IPS-18c (cell line): ENCODE measurements around the gene PTPRN2.
"Not testable (repeated sequence)": the region's sequence is repeated elsewhere in the genome, so short reads cannot be mapped to it uniquely, and the experiment has no call there.

Source experiments
- H3K4me3 ChIP-seq: 2 replicates; pipeline ENCODE4 v1.7.0; 2013; ENCODE audit warnings: low read depth, mild to moderate bottlenecking, low read length, moderate library complexity; ENCODE audit not compliant: insufficient read depth
- H3K9me3 ChIP-seq: one replicate; pipeline ENCODE4 v1.6.1; 2013; ENCODE audit warnings: mild to moderate bottlenecking, low read length, moderate library complexity; ENCODE audit not compliant: control insufficient read depth, insufficient read depth

Gene PTPRN2

DNA sequence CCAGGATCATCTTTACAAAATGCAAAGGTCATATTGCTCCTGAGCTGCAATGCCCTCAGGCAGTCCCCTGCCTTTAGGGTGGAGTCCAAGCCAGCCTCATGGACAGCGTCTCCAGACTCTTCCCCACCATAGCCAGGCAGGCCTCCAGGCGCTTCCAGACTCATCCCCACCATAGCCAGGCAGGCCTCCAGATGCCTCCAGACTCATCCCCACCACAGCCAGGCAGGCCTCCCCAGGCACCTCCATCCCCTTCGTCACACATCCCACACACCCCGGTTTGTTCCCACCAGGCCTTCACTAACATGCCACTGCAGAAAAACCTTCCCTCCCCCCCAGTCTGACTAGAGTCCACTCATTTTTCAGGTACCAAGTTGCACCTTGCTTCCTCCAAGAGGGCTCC, 70.1 kb downstream of the PTPRN2 start:
- H3K4me3 ChIP-seq: no peak overlapping the region

DNA sequence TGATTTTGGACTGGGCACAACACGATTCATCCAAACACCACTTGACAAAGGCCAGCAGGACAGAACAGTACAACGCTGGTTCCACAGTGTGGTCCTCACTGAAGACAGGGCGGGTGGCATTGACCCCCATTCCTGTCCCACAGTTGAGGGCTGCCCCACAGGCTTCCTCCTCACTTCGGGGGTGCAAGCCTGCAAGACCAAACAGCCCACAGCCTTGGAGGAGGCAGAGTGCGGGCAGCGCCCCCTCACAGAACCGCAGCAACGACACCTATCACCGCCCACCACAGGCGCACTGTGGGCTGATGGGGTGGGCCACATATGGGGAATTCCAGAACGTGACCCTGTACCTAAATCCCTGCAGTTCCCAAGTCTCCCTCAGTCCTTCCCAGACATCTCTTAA, 70.6 kb downstream of the PTPRN2 start:
- Histone ChIP-seq H3K4me3 (no peak overlapping the region), H3K9me3 (no peaks in the 10 kb centered on the region)

More for the DNA sequence above, 70.1 kb downstream of the PTPRN2 start:
- H3K9me3 ChIP-seq: peaks cover 3% of the 10 kb centered on the region

DNA sequence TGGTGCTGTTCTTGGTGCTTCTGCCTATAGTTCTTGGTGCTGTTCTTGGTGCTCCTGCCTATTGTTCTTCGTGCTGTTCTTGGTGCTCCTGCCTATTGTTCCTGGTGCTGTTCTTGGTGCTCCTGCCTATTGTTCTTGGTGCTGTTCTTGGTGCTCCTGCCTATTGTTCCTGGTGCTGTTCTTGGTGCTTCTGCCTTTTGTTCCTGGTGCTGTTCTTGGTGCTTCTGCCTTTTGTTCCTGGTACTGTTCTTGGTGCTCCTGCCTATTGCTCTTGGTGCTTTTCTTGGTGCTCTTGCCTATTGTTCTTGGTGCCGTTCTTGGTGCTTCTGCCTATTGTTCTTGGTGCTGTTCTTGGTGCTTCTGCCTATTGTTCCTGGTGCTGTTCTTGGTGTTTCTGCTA, 71.1 kb downstream of the PTPRN2 start:
- H3K4me3 ChIP-seq: no peak overlapping the region
- peaks cover under 1% of the 10 kb centered on the region for H3K9me3 ChIP-seq

DNA sequence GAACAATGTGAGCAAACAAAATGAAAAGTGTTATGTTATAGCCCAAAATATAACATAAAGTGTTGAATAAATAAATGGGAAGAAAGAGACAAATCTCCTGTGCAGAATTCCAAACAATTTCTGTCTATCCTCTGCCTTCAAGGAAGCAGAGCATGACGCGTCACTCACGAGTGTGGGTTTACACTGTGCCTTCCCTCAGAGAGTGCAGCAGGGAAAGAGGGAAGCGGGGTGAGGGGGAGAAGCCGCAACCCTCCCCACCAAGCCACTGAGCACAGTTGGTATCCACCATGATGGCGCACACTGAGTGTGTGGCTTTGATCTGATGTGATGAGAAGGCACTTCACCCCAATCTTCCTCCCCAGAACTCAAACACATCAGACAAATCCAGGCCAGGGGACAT, 74.8 kb downstream of the PTPRN2 start:
- H3K4me3 ChIP-seq: no peak overlapping the region

DNA sequence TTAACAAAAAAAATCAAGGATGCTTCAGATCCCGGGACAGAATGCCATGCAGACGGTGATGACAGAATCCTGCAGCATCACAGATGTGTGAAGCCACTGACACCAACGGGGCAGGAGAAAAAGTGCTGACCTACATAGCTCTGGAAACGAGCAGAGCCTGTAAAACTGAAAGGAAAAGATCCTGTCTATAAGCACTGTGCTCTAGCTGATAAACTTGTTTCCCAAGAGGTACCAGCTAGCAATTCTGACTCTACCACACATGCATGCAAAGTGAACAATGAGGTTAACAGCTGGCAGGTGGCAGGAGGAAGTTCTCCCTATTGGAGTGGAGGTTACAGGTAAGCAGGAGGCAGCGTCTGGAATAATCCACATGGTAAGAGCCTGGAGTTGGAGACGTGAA, 75.6 kb downstream of the PTPRN2 start:
- Histone ChIP-seq H3K4me3 (no peak overlapping the region), H3K9me3 (peaks cover 3% of the 10 kb centered on the region)

More for the DNA sequence above, 74.8 kb downstream of the PTPRN2 start:
- H3K9me3 ChIP-seq: peaks cover 3% of the 10 kb centered on the region

- Histone ChIP-seq H3K9me3 (peaks cover 5% of the 10 kb centered on the region), H3K4me3 (no peak overlapping the region)
Observed at GRCh38 chr7:158508802-158509385, 78.7 kb downstream of the PTPRN2 start.

DNA sequence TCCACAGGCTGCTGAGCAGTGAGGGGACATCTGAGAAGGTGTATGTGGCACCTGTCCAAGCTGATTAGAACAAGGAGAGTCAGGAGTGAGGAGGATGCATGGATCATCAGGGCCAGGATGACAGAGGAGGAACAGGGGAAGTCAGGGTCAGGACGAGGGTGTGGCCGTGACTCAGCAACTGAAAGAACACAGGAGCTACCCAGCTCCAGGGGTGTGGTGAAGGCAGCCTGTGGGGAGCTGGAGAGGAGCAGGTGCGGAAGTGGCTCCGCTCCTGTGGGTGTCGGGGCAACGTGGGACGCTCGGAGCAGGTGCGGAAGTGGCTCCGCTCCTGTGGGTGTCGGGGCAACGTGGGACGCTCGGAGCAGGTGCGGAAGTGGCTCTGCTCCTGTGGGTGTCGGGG, 79.3 kb downstream of the PTPRN2 start:
- not testable (repeated sequence) for H3K4me3 ChIP-seq, H3K9me3 ChIP-seq

DNA sequence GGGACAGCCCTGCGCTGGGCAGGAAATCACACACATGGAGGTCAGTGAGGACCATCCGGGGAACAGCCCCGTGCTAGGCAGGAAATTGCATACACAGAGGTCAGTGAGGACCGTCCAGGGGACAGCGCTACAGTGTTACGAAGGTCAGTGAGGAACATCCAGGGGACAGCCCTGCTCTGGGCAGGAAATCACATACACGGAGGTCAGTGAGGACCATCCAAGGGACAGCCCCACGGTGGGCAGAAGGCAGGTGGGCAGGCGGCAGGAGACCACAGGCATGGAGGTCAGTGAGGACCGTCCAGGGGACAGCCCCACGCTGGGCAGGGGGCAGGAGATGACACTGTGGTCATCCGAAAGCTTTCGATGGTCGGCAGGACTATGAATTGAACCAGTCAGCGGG, 79.7 kb downstream of the PTPRN2 start:
- no peak overlapping the region for H3K4me3 ChIP-seq
- peaks cover 5% of the 10 kb centered on the region for H3K9me3 ChIP-seq

GRCh38 chr7:158507175-158507574, 80.4 kb downstream of the PTPRN2 start:
- H3K4me3 ChIP-seq, H3K9me3 ChIP-seq: not testable (repeated sequence)

GRCh38 chr7:158506626-158507025, 81.0 kb downstream of the PTPRN2 start:
- Histone ChIP-seq H3K4me3 (no peak overlapping the region), H3K9me3 (peaks cover 5% of the 10 kb centered on the region)

- Histone ChIP-seq H3K9me3 (peaks cover 2% of the 10 kb centered on the region), H3K4me3 (no peak overlapping the region)
Observed at GRCh38 chr7:158505683-158506082, 81.9 kb downstream of the PTPRN2 start.

- Histone ChIP-seq H3K4me3 (no peak overlapping the region), H3K9me3 (peaks cover 2% of the 10 kb centered on the region)
Observed at GRCh38 chr7:158502068-158502750, 85.4 kb downstream of the PTPRN2 start.

DNA sequence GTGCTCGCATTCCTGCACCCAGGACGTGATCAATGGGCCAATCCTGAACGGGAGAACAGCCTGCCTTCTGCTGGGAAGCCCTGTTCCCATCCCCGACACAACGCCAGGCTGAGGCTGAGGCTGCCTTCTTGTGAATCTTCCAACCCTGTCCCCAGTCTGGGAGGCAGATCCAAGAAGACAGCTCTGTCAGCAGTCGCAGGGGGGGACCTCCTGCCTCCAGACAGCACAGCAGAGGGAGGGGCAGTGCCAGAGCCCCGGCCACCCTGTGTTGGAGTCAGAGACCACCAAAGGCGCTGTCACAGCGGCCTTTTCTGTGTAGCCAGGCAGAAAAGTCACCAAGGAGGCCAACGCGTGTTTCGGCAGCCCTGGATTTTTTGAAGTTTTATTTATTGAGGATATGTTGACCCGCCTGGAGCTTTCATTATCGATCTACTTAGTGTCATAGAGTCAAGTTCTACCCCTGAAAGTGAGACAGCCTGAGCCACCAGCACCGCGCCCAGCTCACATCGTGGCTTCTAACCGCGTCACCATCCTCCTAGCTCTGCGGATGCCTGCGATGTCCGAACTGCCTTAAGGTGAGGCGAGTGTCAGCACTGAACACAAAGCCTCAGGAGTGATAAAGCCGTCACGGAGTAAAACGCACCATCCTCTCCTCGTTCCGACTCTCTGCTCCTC, 86.1 kb downstream of the PTPRN2 start:
- Histone ChIP-seq H3K9me3 (peaks cover 2% of the 10 kb centered on the region), H3K4me3 (no peak overlapping the region)

GRCh38 chr7:158500651-158501052, 87.0 kb downstream of the PTPRN2 start:
- Histone ChIP-seq H3K4me3 (no peak overlapping the region), H3K9me3 (peaks cover 2% of the 10 kb centered on the region)

GRCh38 chr7:158499082-158499455, 88.6 kb downstream of the PTPRN2 start:
- no peak overlapping the region for H3K4me3 ChIP-seq
- peaks cover 2% of the 10 kb centered on the region for H3K9me3 ChIP-seq

- H3K9me3 ChIP-seq: no peaks in the 10 kb centered on the region
- H3K4me3 ChIP-seq: no peak overlapping the region
Observed at GRCh38 chr7:158498443-158499081, 89.1 kb downstream of the PTPRN2 start.

- no peak overlapping the region for H3K4me3 ChIP-seq
- no peaks in the 10 kb centered on the region for H3K9me3 ChIP-seq
Observed at GRCh38 chr7:158497627-158498026, 90.0 kb downstream of the PTPRN2 start.

- no peaks in the 10 kb centered on the region for H3K9me3 ChIP-seq
- peak overlapping the region; percentile 15; the same call in 1 of the 2 replicates for H3K4me3 ChIP-seq
Observed at GRCh38 chr7:158495786-158496185, 91.8 kb downstream of the PTPRN2 start.
